ENCODE measurements around the gene AK8. TPM values are rescaled to one million over a fixed set of nuclear protein-coding genes. Genes with fewer than 3 reads are reported as not detected.

The AK8 gene
- total and polyA plus RNA-seq, 5 donors, result 0.25 to 1.0 (median 0.33) TPM

GRCh38 chr9:132887181-132888120 lies 9.4 kb upstream of the AK8 start:
- Histone ChIP-seq H3K27me3 (ENCODE audit: control insufficient read depth, insufficient read depth) (no peaks in the 10 kb centered on the region), H3K4me1 (ENCODE audit: control insufficient read depth, insufficient read depth, low read length) (no peaks in the 10 kb centered on the region), H3K4me3 (ENCODE audit: low read length) (no peak overlapping the region), H3K27ac (ENCODE audit: low read length) (no peak overlapping the region), H3K9me3 (ENCODE audit: control insufficient read depth, low read length) (no peaks in the 10 kb centered on the region)
- intact Hi-C loops (cut with DNase I), result no loop called here
- ATAC-seq (no peak), DNase-seq (no peak)
- WGBS, result 89% methylated on average over 18 of the region's 18 CpGs

- no peak for ATAC-seq
- intact Hi-C loops (cut with DNase I), result no loop called here
- Histone ChIP-seq H3K27me3 (ENCODE audit: control insufficient read depth, insufficient read depth) (no peaks in the 10 kb centered on the region), H3K27ac (ENCODE audit: low read length) (no peak overlapping the region), H3K4me3 (ENCODE audit: low read length) (no peak overlapping the region), H3K9me3 (ENCODE audit: control insufficient read depth, low read length) (no peaks in the 10 kb centered on the region), H3K4me1 (ENCODE audit: control insufficient read depth, insufficient read depth, low read length) (no peaks in the 10 kb centered on the region)
- WGBS, result 90% methylated on average over 6 of the region's 6 CpGs
- DNase-seq, result no peak
These were observed 8.2 kb upstream of the AK8 start for GRCh38 chr9:132886334-132886725.

- ATAC-seq (no peak), DNase-seq (no peak)
- Histone ChIP-seq H3K9me3 (ENCODE audit: control insufficient read depth, low read length) (no peaks in the 10 kb centered on the region), H3K4me1 (ENCODE audit: control insufficient read depth, insufficient read depth, low read length) (no peaks in the 10 kb centered on the region), H3K27ac (ENCODE audit: low read length) (no peak overlapping the region), H3K4me3 (ENCODE audit: low read length) (no peak overlapping the region), H3K27me3 (ENCODE audit: control insufficient read depth, insufficient read depth) (no peaks in the 10 kb centered on the region)
- WGBS, result 55% methylated on average over 9 of the region's 9 CpGs
- intact Hi-C loops (cut with DNase I), result no loop called here
These were observed 7.7 kb upstream of the AK8 start for GRCh38 chr9:132885720-132886333.

DNA sequence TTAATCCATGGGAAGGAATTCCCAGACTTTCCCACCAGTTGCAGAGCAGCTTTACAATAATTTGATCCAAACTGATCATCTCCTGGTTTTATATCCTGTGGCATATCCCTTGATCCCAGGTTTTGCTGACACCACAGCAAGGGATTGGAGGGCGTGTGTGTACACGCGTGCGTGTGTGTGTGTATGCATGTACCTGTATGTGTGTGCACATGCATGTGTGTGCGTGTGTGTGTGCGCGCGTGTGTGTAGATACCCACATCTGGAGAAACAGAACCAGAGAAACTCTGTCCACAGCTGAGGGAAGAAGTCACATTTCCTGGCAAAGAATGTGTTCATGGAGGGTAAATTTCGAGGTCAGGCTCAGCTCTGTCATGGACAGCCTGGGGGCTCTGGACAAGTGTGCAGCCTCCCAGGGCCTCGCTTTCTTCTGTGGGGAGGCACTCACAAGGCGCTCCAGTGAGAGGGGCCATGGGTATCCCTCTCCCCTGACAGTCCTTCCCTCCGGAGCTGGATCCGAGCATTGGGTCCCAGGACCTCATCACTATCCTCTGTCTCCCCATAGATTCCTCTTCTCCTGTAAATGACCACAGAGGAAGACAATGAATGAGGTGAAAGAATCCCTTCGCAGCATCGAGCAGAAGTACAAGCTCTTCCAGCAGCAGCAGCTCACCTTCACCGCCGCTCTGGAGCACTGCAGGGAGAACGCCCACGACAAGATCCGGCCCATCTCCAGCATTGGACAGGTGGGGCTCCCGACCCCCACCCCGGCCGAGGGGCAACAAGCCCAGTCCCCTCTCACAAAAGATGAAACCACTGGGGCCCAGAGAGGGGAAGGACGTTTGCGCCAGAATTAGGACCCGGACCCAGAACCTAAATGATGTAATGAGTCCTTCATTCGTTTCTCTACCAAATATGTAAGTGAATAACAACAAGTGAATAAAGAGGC lies 5.5 kb upstream of the AK8 start:
- intact Hi-C loops (cut with DNase I), result no loop called here
- Histone ChIP-seq H3K9me3 (ENCODE audit: control insufficient read depth, low read length) (no peaks in the 10 kb centered on the region), H3K27ac (ENCODE audit: low read length) (no peak overlapping the region), H3K27me3 (ENCODE audit: control insufficient read depth, insufficient read depth) (no peaks in the 10 kb centered on the region), H3K4me3 (ENCODE audit: low read length) (no peak overlapping the region), H3K4me1 (ENCODE audit: control insufficient read depth, insufficient read depth, low read length) (no peaks in the 10 kb centered on the region)
- WGBS, result 88% methylated on average over 27 of the region's 27 CpGs
- no peak for DNase-seq
- ATAC-seq, result no peak

GRCh38 chr9:132882616-132883015 lies 4.5 kb upstream of the AK8 start:
- Histone ChIP-seq H3K27ac (ENCODE audit: low read length) (no peak overlapping the region), H3K4me1 (ENCODE audit: control insufficient read depth, insufficient read depth, low read length) (no peaks in the 10 kb centered on the region), H3K27me3 (ENCODE audit: control insufficient read depth, insufficient read depth) (no peaks in the 10 kb centered on the region), H3K4me3 (ENCODE audit: low read length) (no peak overlapping the region), H3K9me3 (ENCODE audit: control insufficient read depth, low read length) (no peaks in the 10 kb centered on the region)
- WGBS, result 76% methylated on average over 6 of the region's 6 CpGs
- ATAC-seq (no peak), DNase-seq (no peak)
- intact Hi-C loops (cut with DNase I), result no loop called here

GRCh38 chr9:132881826-132882225 lies 3.7 kb upstream of the AK8 start:
- Histone ChIP-seq H3K27me3 (ENCODE audit: control insufficient read depth, insufficient read depth) (no peaks in the 10 kb centered on the region), H3K4me1 (ENCODE audit: control insufficient read depth, insufficient read depth, low read length) (no peaks in the 10 kb centered on the region), H3K4me3 (ENCODE audit: low read length) (no peak overlapping the region), H3K9me3 (ENCODE audit: control insufficient read depth, low read length) (no peaks in the 10 kb centered on the region), H3K27ac (ENCODE audit: low read length) (no peak overlapping the region)
- 79% methylated on average over 6 of the region's 6 CpGs for WGBS
- ATAC-seq, result no peak
- DNase-seq, result no peak
- intact Hi-C loops (cut with DNase I), result no loop called here

GRCh38 chr9:132880324-132880661 lies 2.2 kb upstream of the AK8 start:
- H3K9me3 ChIP-seq (ENCODE audit: control insufficient read depth, low read length), result no peaks in the 10 kb centered on the region
- intact Hi-C loops (cut with DNase I), result no loop called here
- DNase-seq, result no peak
- WGBS, result 70% methylated on average over 7 of the region's 7 CpGs
- peak overlapping the region; percentile 62 for H3K27ac ChIP-seq (ENCODE audit: low read length)
- no peak for ATAC-seq
- no peaks in the 10 kb centered on the region for H3K4me1 ChIP-seq (ENCODE audit: control insufficient read depth, insufficient read depth, low read length)
- H3K27me3 ChIP-seq (ENCODE audit: control insufficient read depth, insufficient read depth), result no peaks in the 10 kb centered on the region
- no peak overlapping the region for H3K4me3 ChIP-seq (ENCODE audit: low read length)

GRCh38 chr9:132879457-132880323 lies 1.6 kb upstream of the AK8 start:
- 82% methylated on average over 6 of the region's 6 CpGs for WGBS
- Histone ChIP-seq H3K4me1 (ENCODE audit: control insufficient read depth, insufficient read depth, low read length) (no peaks in the 10 kb centered on the region), H3K27me3 (ENCODE audit: control insufficient read depth, insufficient read depth) (no peaks in the 10 kb centered on the region), H3K27ac (ENCODE audit: low read length) (peak overlapping the region; percentile 85), H3K4me3 (ENCODE audit: low read length) (peak overlapping the region; percentile 95), H3K9me3 (ENCODE audit: control insufficient read depth, low read length) (no peaks in the 10 kb centered on the region)
- DNase-seq (no peak), ATAC-seq (no peak)
- intact Hi-C loops (cut with DNase I), result no loop called here

- intact Hi-C loops (cut with DNase I), result no loop called here
- ATAC-seq, result peak; percentile 89 to 91
- no peaks in the 10 kb centered on the region for H3K9me3 ChIP-seq (ENCODE audit: control insufficient read depth, low read length)
- 8% methylated on average over 42 of the region's 42 CpGs for WGBS
- peak; percentile 83 to 92 (median 91) for DNase-seq
- peak within 1 kb of the TSS; percentile 85 for H3K27ac ChIP-seq (ENCODE audit: low read length)
- peak within 1 kb of the TSS; percentile 95 for H3K4me3 ChIP-seq (ENCODE audit: low read length)
- H3K4me1 ChIP-seq (ENCODE audit: control insufficient read depth, insufficient read depth, low read length), result no peaks in the 10 kb centered on the region
- no peaks in the 10 kb centered on the region for H3K27me3 ChIP-seq (ENCODE audit: control insufficient read depth, insufficient read depth)
These were observed 792 bp upstream of the AK8 start, which contains the start of gene SPACA9 for GRCh38 chr9:132878695-132879456. TSS of gene SPACA9 (plus strand) at chr9:132878898. CDS start at chr9:132883948, 5,050 bp downstream.

GRCh38 chr9:132877458-132877823 lies 643 bp downstream of the AK8 start:
- H3K9me3 ChIP-seq (ENCODE audit: control insufficient read depth, low read length), result no peaks in the 10 kb centered on the region
- no peak for ATAC-seq
- no peaks in the 10 kb centered on the region for H3K4me1 ChIP-seq (ENCODE audit: control insufficient read depth, insufficient read depth, low read length)
- DNase-seq, result no peak
- no peaks in the 10 kb centered on the region for H3K27me3 ChIP-seq (ENCODE audit: control insufficient read depth, insufficient read depth)
- no peak overlapping the region for H3K27ac ChIP-seq (ENCODE audit: low read length)
- 43% methylated on average over 14 of the region's 14 CpGs for WGBS
- peak overlapping the region; percentile 95 for H3K4me3 ChIP-seq (ENCODE audit: low read length)
- intact Hi-C loops (cut with DNase I), result no loop called here

All from right cardiac atrium (tissue), 5 donors.